ENCODE results near the gene TMEM87B.

DNA sequence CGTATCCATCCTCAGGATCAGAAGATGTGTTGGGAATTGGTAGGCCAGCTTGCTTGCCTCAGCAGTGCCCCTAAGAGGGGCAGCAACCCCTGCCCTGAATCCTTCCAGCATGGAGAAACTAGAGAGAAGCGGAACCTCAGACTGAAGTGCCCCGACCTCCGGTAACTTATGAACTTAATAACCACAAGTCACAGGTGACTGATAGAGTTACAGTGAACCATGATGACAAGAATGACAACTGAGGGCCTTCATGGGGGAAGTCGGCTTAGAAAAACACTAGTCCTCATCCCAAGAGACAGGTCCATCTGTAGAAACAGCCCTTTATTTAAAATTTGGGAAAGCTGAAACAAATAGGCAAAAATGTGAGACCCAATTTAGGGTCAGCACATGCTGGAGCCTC is 42.5 kb upstream of the TMEM87B start:
- no peak for TF ChIP-seq POLR2A (IDR thresholded peaks at IDR 0.05; ENCODE audit: low read length)
- no peak for TF ChIP-seq GATA1 (IDR thresholded peaks at IDR 0.05; ENCODE audit: low read depth, low read length)
